HG02588 (cell line): ENCODE data around the gene ZNF428.
"Not testable (repeated sequence)": the region's sequence is repeated elsewhere in the genome, so short reads cannot be mapped to it uniquely, and the experiment has no call there.

Experiments used
- ATAC-seq: cut with Tn5 transposase; IDR thresholded peaks from one replicate; pipeline ENCODE4 v1.9.1; 2021; ENCODE audit warnings: mild to moderate bottlenecking, moderate library complexity; ENCODE audit not compliant: unreplicated experiment

Gene ZNF428

GRCh38 chr19:43620061-43621001, 902 bp upstream of the ZNF428 start:
- ATAC-seq, result no peak

- ATAC-seq, result peak; percentile 27
These were observed 538 bp downstream of the ZNF428 start for GRCh38 chr19:43618921-43619261.

- no peak for ATAC-seq
These were observed 2.5 kb downstream of the ZNF428 start for GRCh38 chr19:43616954-43617353.

GRCh38 chr19:43616306-43616705, 3.1 kb downstream of the ZNF428 start:
- no peak for ATAC-seq

GRCh38 chr19:43612374-43612773, 7.1 kb downstream of the ZNF428 start:
- ATAC-seq, result no peak

GRCh38 chr19:43611788-43612187, 7.6 kb downstream of the ZNF428 start, which contains the start of gene SRRM5:
TSS of gene SRRM5 (plus strand) at chr19:43612088. CDS start at chr19:43612122, 34 bp downstream.
- no peak for ATAC-seq

- ATAC-seq, result no peak
These were observed 8.9 kb downstream of the ZNF428 start for GRCh38 chr19:43610493-43610892.

GRCh38 chr19:43609872-43610271, 9.6 kb downstream of the ZNF428 start:
- ATAC-seq, result no peak

- no peak for ATAC-seq
These were observed 11.9 kb downstream of the ZNF428 start for GRCh38 chr19:43607238-43608205.

GRCh38 chr19:43606569-43607229, 12.7 kb downstream of the ZNF428 start:
- ATAC-seq, result no peak

- no peak for ATAC-seq
These were observed 13.4 kb downstream of the ZNF428 start for GRCh38 chr19:43605875-43606568.

- ATAC-seq, result not testable (repeated sequence)
These were observed 19.1 kb downstream of the ZNF428 start for GRCh38 chr19:43600326-43600725.

- no peak for ATAC-seq
These were observed 19.7 kb downstream of the ZNF428 start for GRCh38 chr19:43599635-43600295.

- ATAC-seq, result no peak
These were observed 20.8 kb downstream of the ZNF428 start for GRCh38 chr19:43598445-43599240.

GRCh38 chr19:43597876-43598275, 21.6 kb downstream of the ZNF428 start:
- no peak for ATAC-seq

- ATAC-seq, result no peak
These were observed 22.5 kb downstream of the ZNF428 start for GRCh38 chr19:43596842-43597461.

GRCh38 chr19:43595999-43596841, 23.2 kb downstream of the ZNF428 start, which contains the start of the genes IRGQ and ZNF576:
TSS of gene IRGQ (minus strand) at chr19:43596134. CDS start at chr19:43595338, 796 bp downstream.
TSS of gene ZNF576 (plus strand) at chr19:43596595. CDS start at chr19:43597109, 514 bp downstream.
- ATAC-seq, result peak; percentile 81
